ENCODE results near the gene CDKAL1.

CDKAL1 gene

DNA sequence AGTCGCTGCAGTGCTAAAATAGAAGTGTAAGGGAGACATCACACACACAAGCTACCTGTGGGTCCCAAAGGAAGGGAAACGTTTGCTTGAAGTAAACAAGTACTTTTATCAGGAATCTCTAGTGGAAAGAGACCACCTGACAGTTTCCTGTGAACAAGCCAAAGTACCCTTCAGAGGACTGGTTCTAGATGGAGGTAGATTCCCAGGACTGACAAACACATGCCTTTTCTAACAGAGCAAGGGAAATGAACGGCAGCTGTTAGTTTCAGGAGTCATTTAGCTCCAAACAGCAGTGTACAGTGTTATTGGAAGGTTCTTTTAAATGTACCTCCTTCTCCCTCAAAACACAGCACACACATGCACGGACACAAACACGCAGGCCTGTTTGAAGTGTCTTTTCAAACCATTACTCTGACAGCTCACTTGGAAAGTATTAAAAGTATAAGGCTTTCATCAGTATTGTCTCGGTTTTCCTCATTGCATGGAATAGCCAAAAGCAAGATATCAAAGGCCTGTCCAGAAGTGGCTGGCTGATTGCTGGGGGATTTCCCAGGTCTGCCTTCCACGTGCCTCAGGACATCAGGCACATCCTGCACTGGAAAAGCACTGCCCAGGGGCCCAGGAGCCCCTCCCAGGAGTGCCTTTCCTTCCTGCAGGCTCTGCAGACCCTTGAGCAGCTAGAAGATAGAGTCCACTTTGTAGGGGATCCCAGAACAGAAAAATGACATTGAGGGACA lies 666.0 kb downstream of the CDKAL1 start:
- TF ChIP-seq, protein P1, sequence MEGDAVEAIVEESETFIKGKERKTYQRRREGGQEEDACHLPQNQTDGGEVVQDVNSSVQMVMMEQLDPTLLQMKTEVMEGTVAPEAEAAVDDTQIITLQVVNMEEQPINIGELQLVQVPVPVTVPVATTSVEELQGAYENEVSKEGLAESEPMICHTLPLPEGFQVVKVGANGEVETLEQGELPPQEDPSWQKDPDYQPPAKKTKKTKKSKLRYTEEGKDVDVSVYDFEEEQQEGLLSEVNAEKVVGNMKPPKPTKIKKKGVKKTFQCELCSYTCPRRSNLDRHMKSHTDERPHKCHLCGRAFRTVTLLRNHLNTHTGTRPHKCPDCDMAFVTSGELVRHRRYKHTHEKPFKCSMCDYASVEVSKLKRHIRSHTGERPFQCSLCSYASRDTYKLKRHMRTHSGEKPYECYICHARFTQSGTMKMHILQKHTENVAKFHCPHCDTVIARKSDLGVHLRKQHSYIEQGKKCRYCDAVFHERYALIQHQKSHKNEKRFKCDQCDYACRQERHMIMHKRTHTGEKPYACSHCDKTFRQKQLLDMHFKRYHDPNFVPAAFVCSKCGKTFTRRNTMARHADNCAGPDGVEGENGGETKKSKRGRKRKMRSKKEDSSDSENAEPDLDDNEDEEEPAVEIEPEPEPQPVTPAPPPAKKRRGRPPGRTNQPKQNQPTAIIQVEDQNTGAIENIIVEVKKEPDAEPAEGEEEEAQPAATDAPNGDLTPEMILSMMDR (conservative IDR thresholded peaks at IDR 0.05; ENCODE audit: low read depth, low read length), result no peak
- H3K4me3 ChIP-seq (ENCODE audit: low read length), result no peak overlapping the region
- no peak for DNase-seq (ENCODE audit: low read depth)

DNA sequence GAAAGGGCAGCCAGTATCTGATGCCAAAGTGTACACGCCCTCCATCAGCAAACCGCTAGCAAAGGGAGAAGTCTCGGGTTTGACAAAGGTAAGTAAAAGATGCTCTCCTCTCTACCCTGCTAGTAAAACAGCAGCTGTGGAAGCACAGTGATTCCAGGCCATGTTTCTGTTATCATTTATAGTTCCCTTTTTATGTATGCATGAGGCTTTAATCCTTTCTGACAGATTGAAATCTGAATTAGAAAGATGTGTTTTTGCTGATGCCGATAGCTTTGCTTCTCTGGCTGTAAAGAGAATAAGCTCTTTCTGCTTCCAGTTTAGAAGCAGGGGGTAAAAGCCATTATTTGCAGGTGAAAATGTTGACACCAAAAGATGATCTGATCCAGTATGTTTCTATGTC lies 666.9 kb downstream of the CDKAL1 start:
- no peak overlapping the region for H3K4me3 ChIP-seq (ENCODE audit: low read length)
- DNase-seq (ENCODE audit: low read depth), result no peak
- TF ChIP-seq, protein P1 (conservative IDR thresholded peaks at IDR 0.05; ENCODE audit: low read depth, low read length), result no peak

DNA sequence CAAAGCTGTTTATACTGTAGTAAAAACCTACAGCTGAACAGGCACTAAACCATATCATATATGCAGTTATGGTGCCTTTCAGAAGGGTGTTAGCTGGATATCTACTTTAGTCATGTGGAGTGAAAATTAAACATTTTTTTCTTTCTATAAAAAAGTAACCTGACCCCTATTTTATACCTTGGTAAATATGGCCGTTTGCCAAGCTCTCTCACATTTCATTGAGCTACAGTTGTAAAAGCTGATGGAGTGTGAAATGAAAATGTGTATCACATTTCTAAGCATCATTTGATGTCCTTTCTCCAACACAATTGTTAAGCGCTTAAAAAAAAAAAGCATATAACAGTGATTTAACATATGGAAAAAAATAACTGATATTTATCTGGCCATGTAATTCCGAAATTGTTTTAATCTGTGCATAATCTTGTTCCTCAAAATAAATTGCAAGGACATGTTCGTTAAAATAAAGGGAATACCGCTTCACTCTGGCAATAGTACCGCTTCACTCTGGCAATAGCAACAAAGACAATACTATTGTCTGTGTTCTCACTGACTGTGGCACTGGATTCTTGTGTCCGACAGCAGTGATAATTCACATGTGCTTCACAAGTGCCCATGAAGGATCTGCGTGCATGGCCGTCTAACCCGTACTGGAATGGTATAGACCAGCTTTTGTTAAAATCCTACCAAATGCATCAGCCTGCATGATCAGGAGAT lies 667.5 kb downstream of the CDKAL1 start:
- no peak overlapping the region for H3K4me3 ChIP-seq (ENCODE audit: low read length)
- TF ChIP-seq, protein P1 (conservative IDR thresholded peaks at IDR 0.05; ENCODE audit: low read depth, low read length), result no peak
- peak; percentile 2 for DNase-seq (ENCODE audit: low read depth)

DNA sequence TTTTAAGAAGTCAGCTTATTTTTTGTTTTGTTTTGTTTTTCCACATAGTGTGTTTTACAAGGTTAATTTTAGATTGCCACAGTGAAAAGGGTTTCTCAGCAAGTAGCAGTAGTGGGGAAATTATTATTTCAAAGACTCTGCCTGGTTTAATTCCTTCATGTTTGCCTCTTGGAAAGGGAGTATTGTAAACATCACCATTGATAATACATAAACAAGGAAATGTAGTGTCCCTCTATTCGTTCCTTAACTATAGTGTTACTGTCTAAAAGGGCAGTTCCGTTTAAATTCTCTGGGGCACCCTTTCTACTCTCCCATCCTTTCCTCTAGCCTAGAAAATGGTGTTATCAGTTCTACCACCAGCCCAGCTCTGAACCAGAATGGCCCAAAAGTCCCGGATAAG lies 668.3 kb downstream of the CDKAL1 start:
- TF ChIP-seq, protein P1 (conservative IDR thresholded peaks at IDR 0.05; ENCODE audit: low read depth, low read length), result no peak
- no peak for DNase-seq (ENCODE audit: low read depth)
- H3K4me3 ChIP-seq (ENCODE audit: low read length), result no peak overlapping the region

DNA sequence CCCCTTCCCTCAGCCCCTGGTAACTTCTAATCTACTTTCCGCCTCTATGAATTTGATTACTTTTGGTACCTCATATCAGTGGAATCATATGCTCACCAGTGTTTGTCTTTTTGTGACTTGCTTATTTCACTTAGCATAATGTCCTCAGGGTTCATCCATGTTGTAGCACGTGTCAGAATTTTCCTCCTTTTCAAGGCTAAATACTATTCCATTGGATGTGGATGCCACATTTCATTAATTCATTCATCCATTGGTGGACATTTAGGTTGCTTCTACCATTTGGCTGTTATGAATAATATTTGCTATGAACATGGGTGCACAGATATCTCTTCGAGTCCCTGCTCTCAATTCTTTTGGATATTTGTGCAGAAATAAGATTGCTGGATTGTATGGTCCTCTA lies 670.7 kb downstream of the CDKAL1 start:
- no peak for DNase-seq (ENCODE audit: low read depth)
- no peak overlapping the region for H3K4me3 ChIP-seq (ENCODE audit: low read length)
- TF ChIP-seq, protein P1 (conservative IDR thresholded peaks at IDR 0.05; ENCODE audit: low read depth, low read length), result no peak

DNA sequence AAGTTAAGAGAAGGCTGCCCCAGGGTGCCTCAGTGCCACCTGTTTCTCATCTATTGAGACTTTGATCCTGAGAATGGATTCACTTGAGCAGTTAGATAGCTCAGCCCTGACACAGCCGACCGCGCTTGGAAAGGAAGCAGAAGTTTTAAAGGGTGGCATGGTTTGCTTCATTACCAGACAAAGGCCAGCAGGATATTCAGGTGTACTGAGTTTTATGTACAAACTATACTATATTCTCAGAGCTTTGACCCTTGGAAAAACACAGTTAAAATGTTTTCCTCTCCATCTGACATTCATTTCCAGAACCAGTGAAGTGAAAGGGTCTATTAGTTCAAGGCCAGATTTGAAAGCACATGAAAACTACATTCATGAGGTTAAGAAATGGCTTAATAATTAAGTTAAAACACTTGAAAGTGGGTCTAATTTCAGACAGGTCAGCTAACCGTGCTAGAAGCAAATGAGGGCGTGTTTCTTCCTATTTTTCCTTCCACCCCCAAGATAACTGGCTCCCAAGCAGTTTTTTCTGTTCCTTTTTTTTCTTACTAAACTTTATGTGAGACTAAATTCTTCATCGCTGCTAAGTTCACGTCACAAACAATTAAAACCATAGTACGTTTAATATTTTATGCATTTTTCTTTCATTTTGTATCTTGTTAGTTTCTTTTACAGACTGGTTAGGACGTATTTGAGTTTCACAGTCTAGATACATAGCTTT lies 674.0 kb downstream of the CDKAL1 start:
- TF ChIP-seq, protein P1 (conservative IDR thresholded peaks at IDR 0.05; ENCODE audit: low read depth, low read length), result no peak
- H3K4me3 ChIP-seq (ENCODE audit: low read length), result no peak overlapping the region
- DNase-seq (ENCODE audit: low read depth), result no peak
